Measurements from ENCODE around the gene PRODH. TPM values are rescaled to one million over a fixed set of nuclear protein-coding genes. Genes with fewer than 3 reads are reported as not detected.

PRODH gene
- total RNA-seq: under 1 TPM; 0.25 to 0.35 TPM

- Mint-ChIP-seq H3K4me3 (no peak within 1 kb of the TSS), H3K27me3 (no peaks in the 10 kb centered on the region), H3K4me1 (no peaks in the 10 kb centered on the region), H3K9me3 (no peaks in the 10 kb centered on the region), H3K36me3 (ENCODE audit: low read depth) (no peaks in the 10 kb centered on the region), H3K27ac (no peak within 1 kb of the TSS)
- ChIA-PET POLR2A (interaction anchor here (1.3 kb wide), 1 partner anchor 30 kb away, joined by 3 read pairs; the partner anchor contains the start of gene DGCR6), CTCF (no interaction called here)
- DNase-seq: no peak
Observed at GRCh38 chr22:18935889-18936529, at the start of gene PRODH. Gene PRODH (minus strand): TSS chr22:18936293. CDS start chr22:18936287, 6 bp downstream.

GRCh38 chr22:18985780-18986179 is 49.7 kb upstream of the PRODH start:
- no peak overlapping the region for H3K27ac Mint-ChIP-seq
- no peak for DNase-seq
- no peaks in the 10 kb centered on the region for H3K27me3 Mint-ChIP-seq
- no peaks in the 10 kb centered on the region for H3K4me1 Mint-ChIP-seq
- H3K36me3 Mint-ChIP-seq (ENCODE audit: low read depth): no peaks in the 10 kb centered on the region
- ChIA-PET POLR2A (no interaction called here), CTCF (no interaction called here)
- peaks cover under 1% of the 10 kb centered on the region for H3K9me3 Mint-ChIP-seq
- H3K4me3 Mint-ChIP-seq: no peak overlapping the region

GRCh38 chr22:18984564-18984963 is 48.5 kb upstream of the PRODH start:
- POLR2A ChIA-PET: no interaction called here
- H3K9me3 Mint-ChIP-seq: peaks cover 8% of the 10 kb centered on the region

GRCh38 chr22:18983120-18983651 is 47.1 kb upstream of the PRODH start:
- Mint-ChIP-seq H3K4me3 (no peak overlapping the region), H3K9me3 (peaks cover 9% of the 10 kb centered on the region), H3K4me1 (no peaks in the 10 kb centered on the region), H3K36me3 (ENCODE audit: low read depth) (no peaks in the 10 kb centered on the region), H3K27me3 (no peaks in the 10 kb centered on the region), H3K27ac (no peak overlapping the region)
- POLR2A ChIA-PET: no interaction called here
- DNase-seq: no peak
- CTCF ChIA-PET: no interaction called here

More at GRCh38 chr22:18984564-18984963, 48.5 kb upstream of the PRODH start:
- Mint-ChIP-seq H3K27me3 (no peaks in the 10 kb centered on the region), H3K36me3 (ENCODE audit: low read depth) (no peaks in the 10 kb centered on the region), H3K4me3 (no peak overlapping the region), H3K4me1 (no peaks in the 10 kb centered on the region), H3K27ac (no peak overlapping the region)
- CTCF ChIA-PET: no interaction called here
- DNase-seq: no peak

GRCh38 chr22:18980829-18981228 is 44.7 kb upstream of the PRODH start:
- Mint-ChIP-seq H3K4me3 (no peak overlapping the region), H3K4me1 (no peaks in the 10 kb centered on the region), H3K27me3 (no peaks in the 10 kb centered on the region), H3K36me3 (ENCODE audit: low read depth) (no peaks in the 10 kb centered on the region), H3K9me3 (peaks cover 9% of the 10 kb centered on the region), H3K27ac (no peak overlapping the region)
- ChIA-PET CTCF (no interaction called here), POLR2A (no interaction called here)
- no peak for DNase-seq

- Mint-ChIP-seq H3K4me3 (no peak overlapping the region), H3K9me3 (peaks cover 9% of the 10 kb centered on the region), H3K27ac (no peak overlapping the region), H3K4me1 (no peaks in the 10 kb centered on the region), H3K36me3 (ENCODE audit: low read depth) (no peaks in the 10 kb centered on the region), H3K27me3 (no peaks in the 10 kb centered on the region)
- POLR2A ChIA-PET: no interaction called here
- CTCF ChIA-PET: no interaction called here
- DNase-seq: no peak
Observed at GRCh38 chr22:18979957-18980356, 43.9 kb upstream of the PRODH start.

- peaks cover 9% of the 10 kb centered on the region for H3K9me3 Mint-ChIP-seq
- ChIA-PET POLR2A (no interaction called here), CTCF (no interaction called here)
- no peaks in the 10 kb centered on the region for H3K36me3 Mint-ChIP-seq (ENCODE audit: low read depth)
- no peak overlapping the region for H3K4me3 Mint-ChIP-seq
- H3K27ac Mint-ChIP-seq: no peak overlapping the region
- H3K4me1 Mint-ChIP-seq: no peaks in the 10 kb centered on the region
- no peak for DNase-seq
- H3K27me3 Mint-ChIP-seq: no peaks in the 10 kb centered on the region
Observed at GRCh38 chr22:18978506-18978905, 42.4 kb upstream of the PRODH start.

- Mint-ChIP-seq H3K27ac (no peak overlapping the region), H3K4me1 (no peaks in the 10 kb centered on the region), H3K9me3 (peaks cover 9% of the 10 kb centered on the region), H3K27me3 (no peaks in the 10 kb centered on the region), H3K36me3 (ENCODE audit: low read depth) (no peaks in the 10 kb centered on the region), H3K4me3 (no peak overlapping the region)
- no peak for DNase-seq
- ChIA-PET CTCF (no interaction called here), POLR2A (no interaction called here)
Observed at GRCh38 chr22:18977824-18978425, 41.8 kb upstream of the PRODH start.

- ChIA-PET POLR2A (no interaction called here), CTCF (no interaction called here)
- Mint-ChIP-seq H3K27ac (no peak overlapping the region), H3K36me3 (ENCODE audit: low read depth) (no peaks in the 10 kb centered on the region), H3K4me3 (no peak overlapping the region), H3K27me3 (peaks cover 3% of the 10 kb centered on the region), H3K4me1 (no peaks in the 10 kb centered on the region), H3K9me3 (peaks cover 9% of the 10 kb centered on the region)
- no peak for DNase-seq
Observed at GRCh38 chr22:18976197-18976751, 40.2 kb upstream of the PRODH start.

- CTCF ChIA-PET: no interaction called here
- peaks cover 3% of the 10 kb centered on the region for H3K27me3 Mint-ChIP-seq
- no peaks in the 10 kb centered on the region for H3K4me1 Mint-ChIP-seq
Observed at GRCh38 chr22:18975434-18976196, 39.5 kb upstream of the PRODH start.

GRCh38 chr22:18974477-18975180 is 38.5 kb upstream of the PRODH start:
- CTCF ChIA-PET: no interaction called here
- Mint-ChIP-seq H3K4me1 (peaks cover under 1% of the 10 kb centered on the region), H3K36me3 (ENCODE audit: low read depth) (no peaks in the 10 kb centered on the region), H3K27ac (no peak overlapping the region), H3K9me3 (peaks cover 2% of the 10 kb centered on the region), H3K27me3 (peaks cover 5% of the 10 kb centered on the region), H3K4me3 (no peak overlapping the region)
- DNase-seq: no peak
- POLR2A ChIA-PET: no interaction called here

More at GRCh38 chr22:18975434-18976196, 39.5 kb upstream of the PRODH start:
- H3K9me3 Mint-ChIP-seq: peaks cover 7% of the 10 kb centered on the region
- no peak overlapping the region for H3K27ac Mint-ChIP-seq
- H3K36me3 Mint-ChIP-seq (ENCODE audit: low read depth): no peaks in the 10 kb centered on the region
- no peak for DNase-seq
- POLR2A ChIA-PET: no interaction called here
- no peak overlapping the region for H3K4me3 Mint-ChIP-seq

- CTCF ChIA-PET: no interaction called here
- H3K4me1 Mint-ChIP-seq: peaks cover 3% of the 10 kb centered on the region
- H3K36me3 Mint-ChIP-seq (ENCODE audit: low read depth): no peaks in the 10 kb centered on the region
- no peak for DNase-seq
- POLR2A ChIA-PET: no interaction called here
- no peak overlapping the region for H3K27ac Mint-ChIP-seq
- no peaks in the 10 kb centered on the region for H3K9me3 Mint-ChIP-seq
- H3K27me3 Mint-ChIP-seq: peaks cover 8% of the 10 kb centered on the region
- no peak overlapping the region for H3K4me3 Mint-ChIP-seq
Observed at GRCh38 chr22:18973264-18974031, 37.4 kb upstream of the PRODH start.
